CD4-positive, alpha-beta T cell treated with Interleukin-17A for 4 hours (primary cell): Measurements from ENCODE around the gene KCNQ1.

ENCODE experiments used
- DNase-seq: peaks from one replicate; pipeline ENCODE4 v3.0.0-alpha.2; 2020; ENCODE audit warnings: mixed read lengths

KCNQ1 gene

DNA sequence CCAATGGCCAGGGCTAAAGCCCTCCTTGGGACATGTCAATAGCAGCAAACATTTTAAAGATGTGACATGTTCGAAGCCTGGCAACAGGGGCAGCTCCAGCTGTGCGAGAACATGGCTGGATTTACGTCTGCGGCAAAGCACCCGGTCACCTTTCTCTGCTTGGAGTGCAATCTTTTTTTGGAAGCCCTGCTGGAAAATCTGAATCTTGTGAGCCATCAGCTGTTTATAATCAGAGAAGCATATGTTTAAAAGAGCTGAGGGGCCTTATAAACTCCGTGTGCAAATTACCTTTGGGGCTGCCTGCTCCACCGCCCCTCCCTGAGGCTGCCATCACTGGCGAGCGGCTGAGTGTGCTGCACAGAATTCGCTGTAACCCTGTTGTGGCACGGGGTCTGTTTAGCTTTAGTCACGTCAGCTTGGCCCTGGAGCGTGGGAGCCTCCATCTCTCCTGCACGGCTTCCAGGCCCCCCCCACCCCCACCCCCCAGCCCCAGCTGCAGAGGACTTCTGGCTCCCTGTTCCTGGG, 264.0 kb downstream of the KCNQ1 start:
- DNase-seq: no peak

DNA sequence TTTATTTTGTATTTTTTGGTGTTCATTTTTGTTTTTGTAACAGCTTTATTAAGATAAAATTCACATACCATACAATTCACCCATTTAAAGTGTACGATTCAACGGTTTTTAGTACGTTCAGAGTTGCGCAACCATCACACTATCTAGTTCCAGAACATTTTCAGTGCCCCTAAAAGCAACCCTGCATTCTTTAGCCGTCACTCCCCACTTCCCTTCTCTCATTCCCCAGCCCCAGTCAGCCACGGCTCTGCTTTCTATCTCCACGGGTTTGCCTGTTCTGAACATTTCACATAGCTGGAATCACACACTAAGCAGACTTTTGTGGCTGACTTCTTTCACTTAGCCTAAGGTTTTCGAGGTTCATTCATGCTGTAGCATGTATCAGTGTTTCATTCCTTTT, 264.6 kb downstream of the KCNQ1 start:
- no peak for DNase-seq

GRCh38 chr11:2711161-2711560, 266.4 kb downstream of the KCNQ1 start:
- DNase-seq: no peak

DNA sequence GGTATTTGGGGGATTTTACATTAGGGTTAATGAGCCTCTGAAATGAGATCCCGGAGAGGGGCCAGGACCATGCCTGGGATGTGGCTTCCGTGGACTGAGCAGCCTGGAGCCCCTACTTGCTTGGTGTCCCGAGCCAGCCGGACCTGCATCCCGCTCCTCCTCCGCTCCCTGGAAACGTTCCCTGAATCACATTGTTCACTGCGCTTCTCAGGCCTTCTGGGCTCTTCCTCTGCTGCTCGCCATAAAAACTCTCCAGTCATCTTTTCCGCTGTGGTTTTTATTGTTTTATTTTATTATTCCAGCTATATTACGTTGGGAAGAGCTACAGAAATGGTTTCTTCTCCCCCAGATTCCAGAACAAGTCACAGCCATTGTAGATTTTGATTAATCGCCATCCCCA, 268.3 kb downstream of the KCNQ1 start:
- DNase-seq: no peak

DNA sequence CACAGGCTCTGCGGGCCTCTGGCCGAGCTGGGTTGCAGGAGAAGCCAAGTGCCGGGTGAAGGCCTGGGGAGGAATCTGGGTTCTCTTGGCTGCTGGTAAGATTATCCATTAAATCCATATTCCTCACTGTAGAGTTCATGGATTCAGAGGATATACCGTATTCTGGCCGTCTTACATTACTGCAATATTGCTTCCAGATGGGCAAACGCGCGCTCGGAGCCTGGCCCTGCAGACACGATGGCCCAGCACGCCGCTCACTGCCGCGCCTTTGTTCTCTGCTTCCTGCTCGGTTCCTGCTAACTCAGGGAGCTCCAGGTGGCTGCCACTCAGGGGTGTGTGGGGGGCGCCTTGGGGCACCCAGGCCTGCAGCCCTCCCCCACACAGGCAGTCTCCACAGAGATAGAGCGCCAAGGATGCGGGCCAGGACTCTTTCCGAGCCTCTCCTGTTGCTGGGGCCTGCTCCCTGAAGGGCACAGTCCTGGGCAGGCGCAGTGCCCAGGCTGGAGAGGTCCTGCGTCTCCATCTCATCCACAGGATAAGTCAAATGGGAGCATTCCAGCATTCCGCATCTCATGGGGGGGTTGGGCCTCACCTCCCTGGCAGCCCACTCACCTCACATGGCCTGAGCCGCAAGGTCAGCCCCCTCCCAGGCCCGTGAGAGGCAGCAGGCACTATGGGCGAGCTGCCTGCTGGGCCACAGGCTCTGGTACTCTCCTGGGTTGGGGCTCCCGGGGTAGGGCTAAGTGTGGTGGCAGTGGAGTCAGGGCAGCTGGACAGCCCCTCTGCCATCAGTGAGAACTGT, 269.1 kb downstream of the KCNQ1 start:
- no peak for DNase-seq

GRCh38 chr11:2714463-2714800, 269.6 kb downstream of the KCNQ1 start:
- DNase-seq: no peak

- DNase-seq: no peak
Measured at GRCh38 chr11:2714871-2715270, 270.1 kb downstream of the KCNQ1 start.

DNA sequence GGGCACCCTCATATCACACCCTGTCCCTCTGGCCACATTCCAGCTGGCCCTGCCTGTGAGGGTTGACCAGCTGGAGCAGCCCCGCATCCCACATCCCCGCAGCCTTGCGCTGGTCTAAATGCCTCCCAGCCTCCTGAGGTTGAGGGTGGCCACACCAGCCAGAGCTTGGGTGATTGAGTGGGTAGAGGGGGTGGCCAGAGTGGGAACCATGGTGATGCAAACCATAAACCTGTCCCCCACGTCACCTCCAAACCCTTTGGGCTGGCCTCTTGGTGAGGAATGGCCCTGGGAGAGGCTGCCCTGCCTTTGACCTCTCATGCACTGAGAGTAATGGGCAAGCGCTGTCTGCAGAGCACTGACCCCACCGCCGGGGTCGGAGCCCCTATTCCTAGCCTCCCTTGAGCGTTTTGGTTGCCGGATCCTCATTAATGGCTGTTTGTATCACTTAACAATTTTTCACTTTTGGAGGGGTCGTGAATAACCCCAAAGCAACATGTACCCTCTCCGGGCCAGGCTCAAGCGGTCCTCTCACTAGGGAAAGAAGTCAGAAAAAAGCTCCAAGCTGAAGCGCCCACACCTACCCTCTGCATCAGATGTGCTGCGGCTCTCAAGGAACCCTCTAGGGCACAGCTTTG, 271.0 kb downstream of the KCNQ1 start:
- no peak for DNase-seq

DNA sequence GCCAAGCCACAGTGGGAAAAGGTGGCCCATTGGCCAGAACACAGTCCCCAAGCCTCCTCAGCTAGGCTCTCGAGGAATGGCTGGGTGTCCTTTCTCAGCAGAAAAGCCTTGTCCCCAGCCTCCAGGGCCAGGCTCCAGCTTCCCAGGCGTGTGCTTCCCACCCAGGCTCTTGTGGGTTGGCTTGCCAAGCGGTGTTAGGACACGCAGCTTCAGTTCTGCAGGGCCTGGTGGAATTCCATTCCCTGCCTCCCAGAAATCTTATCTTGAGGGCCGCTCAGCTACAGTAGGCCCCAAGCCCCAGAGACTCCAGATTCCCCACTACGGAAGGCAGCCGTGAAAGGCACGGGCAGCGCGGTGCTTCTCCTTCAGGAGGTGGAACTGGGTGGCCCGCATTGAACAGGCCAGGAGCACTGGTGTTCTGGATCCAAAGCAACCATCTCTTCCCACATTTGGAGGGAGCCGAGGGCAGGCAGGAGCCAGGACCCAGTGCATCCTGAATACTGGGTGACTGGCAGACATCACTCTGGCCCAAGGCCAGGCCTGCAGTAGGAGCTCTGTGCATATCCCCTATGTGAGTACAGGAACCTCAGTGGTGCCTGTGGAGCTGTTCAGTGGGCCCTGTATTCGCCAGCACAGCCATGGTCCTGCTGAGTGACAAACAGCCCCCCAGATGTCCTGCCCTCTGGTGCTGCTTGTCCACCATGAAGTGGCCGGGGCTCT, 271.7 kb downstream of the KCNQ1 start:
- no peak for DNase-seq

DNA sequence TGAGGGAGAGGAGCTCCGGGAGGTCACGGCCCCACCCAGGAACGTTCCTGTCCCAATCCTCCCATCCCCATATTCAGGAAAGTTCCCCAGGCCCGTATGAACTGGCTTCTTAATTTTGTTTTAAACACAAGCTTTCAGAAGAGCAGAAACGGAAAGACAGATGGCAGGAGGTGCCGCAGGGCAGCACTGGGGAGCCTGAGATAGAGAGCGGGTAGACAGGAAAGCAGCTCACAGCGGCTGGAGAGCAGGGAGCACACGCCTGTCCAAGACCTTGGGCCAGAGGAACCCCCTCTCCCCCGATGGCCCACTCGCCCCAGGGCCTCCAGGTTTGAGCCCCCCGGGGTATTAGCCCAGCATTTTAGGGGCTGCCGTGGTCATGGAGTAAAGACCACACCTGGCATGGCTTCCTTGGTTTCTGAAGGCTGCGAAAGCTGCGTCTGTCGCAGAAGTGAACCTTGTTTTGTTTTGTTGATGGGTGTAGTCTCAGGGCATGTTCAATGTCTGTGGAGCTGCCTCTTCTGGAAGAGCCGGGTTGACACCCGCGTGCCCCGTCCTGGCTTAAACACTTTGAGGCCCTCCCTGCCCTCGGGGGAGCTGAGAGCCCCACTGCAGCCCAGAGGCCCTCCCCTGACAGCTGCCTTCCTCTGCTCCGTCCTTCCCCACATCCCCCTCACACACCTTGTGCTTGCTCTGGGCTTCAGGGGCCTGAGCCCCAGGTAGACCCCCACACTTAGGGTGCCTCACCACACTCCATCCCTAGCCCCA, 272.9 kb downstream of the KCNQ1 start:
- no peak for DNase-seq

DNA sequence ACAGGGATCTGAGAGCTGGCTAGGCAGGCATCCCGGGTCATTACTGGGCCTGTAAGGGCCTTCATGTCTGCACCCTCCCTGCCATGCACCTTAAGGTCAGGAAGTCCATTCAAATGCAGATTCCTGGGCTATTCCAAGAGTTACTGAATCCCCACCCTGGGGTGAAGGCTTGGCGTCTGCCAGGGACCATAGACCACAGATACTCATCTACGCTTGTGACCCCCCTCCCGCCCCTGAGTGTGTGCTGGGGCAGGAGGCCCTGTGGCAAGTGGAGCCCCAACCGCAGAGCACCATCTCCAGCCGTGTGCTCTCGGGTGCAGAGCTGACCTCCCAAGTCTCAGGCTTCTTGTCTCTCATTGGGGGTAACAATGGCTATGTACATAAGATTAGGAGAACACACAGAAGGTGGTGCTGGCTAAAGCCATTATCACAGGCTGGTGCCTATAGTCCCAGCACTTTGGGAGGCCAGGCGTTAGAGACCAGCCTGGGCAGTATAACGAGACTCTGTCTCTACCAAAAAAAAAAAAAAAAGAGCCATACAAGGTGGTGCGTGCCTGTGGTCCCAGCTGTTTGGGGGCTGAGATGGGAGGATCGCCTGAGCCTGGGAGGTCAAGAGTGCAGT, 274.1 kb downstream of the KCNQ1 start:
- DNase-seq: no peak

DNA sequence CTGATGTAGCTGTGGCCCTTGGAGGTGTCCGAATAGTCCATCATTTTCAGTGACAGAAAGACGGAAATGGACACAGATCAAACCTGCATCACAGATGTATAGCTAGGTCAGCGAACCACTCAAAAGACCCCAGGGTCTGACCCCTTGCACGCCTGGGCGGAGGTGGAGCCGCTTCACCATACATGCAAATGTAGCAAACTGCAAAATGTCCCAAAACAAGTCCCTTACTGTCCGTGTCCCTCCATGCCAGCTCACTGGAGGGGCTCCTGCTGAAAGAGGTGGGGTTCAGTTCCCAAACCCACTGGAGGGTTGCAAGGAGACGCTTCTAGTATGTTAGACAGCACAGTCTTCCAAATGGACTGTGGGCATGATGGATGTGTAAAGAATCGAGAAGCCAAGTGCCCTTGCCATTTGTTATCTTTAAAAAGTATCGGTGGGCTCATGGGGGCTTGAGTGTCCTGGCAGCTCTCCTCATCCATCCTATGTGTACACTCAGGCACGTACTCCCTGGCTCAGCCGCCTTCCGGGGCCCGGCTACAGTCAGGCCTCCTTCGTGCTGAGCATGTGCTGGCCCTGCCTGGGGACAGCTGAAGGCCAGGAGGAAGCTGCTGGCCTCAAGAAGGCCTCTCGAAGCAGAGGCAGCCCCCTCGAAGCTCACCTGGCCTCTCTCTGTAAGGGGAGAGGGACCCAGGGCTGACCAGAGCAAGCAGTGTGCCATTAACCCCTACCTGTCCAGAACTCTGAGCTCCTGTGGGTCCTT, 275.2 kb downstream of the KCNQ1 start:
- DNase-seq: no peak

GRCh38 chr11:2721210-2721916, 276.6 kb downstream of the KCNQ1 start:
- no peak for DNase-seq

DNA sequence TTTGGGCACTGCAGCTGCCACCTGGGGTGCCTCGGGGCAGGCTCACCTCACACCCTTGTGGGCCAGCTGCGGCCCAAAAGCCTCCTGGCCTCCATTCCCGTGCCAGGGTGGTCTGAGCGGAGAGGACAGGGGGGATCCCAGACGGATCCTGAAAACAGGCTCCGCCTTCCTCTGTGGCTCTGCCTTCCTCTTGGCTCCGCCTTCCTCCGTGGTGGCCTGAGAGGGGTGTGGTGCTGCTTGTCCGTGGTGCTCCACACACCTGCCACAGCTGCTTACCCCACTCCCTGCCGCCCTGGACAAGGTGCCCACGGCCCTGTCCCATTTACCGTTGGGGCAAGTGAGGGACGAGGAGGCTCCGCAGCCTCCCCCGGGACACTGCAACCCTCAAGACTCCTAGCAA, 278.1 kb downstream of the KCNQ1 start:
- DNase-seq: no peak

DNA sequence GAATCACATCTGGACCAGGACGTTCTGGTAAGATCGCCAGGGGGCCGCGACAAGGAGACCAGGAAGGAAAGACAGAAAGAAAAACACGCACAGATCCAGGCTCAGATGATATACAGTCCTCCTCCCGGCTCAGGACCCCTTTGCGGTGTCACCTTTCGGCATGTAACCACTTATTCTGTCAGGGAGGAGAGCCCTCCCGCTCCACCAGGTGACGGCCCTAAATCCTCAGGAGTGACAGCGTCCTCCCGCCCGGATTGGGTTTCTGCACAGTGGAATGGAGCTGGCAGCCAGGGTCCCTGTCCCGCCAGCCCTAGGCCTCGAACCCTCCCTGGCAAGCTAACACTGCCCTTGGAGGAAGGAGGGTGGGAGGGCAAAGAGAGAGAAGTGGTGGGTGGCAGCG, 279.3 kb downstream of the KCNQ1 start:
- no peak for DNase-seq

DNA sequence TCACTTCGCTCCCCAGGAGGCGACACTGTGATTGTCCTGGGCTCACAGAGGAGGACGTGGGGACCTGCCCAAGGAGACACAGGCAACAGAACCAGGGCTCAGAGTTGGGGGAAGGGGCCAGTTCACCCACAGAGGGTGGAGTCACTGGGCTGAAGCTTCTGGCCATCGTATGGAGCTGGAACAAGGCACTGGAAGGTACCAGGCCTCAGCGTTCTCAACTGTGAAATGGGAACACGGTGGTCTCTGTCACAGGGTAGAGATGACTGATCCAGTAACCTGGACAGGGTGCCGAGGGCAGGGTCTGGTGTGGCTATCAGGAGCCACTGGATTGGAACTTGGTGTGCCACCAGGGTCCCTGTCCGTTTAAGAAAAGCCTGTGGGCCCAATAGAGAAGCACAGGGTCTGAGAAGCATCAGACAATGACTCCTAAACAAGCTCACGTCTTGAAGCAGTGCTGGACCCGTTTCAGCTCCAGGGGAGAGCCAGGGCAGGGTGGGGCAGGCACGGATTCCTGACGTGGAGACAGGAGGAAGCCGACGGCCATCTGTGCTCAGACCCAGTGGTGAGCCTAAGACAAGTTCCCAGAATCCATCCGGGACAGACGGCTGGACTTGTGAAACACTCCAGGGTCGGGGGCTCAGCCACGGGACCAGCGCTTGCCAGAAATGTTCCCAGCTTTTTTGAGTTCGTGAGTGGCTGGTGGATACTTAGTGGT, 280.0 kb downstream of the KCNQ1 start:
- no peak for DNase-seq

- no peak for DNase-seq
Measured at GRCh38 chr11:2725368-2726300, 280.8 kb downstream of the KCNQ1 start.

DNA sequence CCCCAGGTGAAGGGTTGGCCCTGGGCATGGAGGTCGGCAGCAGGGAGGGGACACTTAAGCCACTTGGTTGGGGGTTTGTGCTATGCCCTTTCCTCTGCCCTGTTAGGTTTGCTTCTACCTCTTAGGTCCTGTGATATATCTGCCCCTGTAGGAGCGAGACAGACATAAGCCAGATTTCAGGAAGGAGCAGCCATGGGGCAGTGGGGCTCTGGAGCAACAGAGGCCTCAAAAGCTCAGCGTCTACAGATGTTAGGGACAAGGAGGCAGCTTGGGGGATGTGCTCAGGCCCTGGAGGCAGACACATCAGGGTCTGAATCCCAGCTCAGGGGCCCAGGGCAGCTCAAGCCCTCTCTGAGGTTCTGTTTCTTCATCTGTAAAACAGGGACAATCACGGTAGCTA, 282.2 kb downstream of the KCNQ1 start:
- DNase-seq: no peak

GRCh38 chr11:2728128-2728662, 283.4 kb downstream of the KCNQ1 start:
- DNase-seq: no peak
